Fibroblast of peridontal ligament (primary cell): ENCODE measurements around the gene P2RY11.
A peak's percentile ranks its signal among the peaks of the same experiment; 100 is the strongest.

Experiments used
- DNase-seq: peaks from one replicate; pipeline ENCODE4 v3.0.0-alpha.2; 2010; ENCODE audit errors: extremely low read depth

Gene P2RY11, protein sequence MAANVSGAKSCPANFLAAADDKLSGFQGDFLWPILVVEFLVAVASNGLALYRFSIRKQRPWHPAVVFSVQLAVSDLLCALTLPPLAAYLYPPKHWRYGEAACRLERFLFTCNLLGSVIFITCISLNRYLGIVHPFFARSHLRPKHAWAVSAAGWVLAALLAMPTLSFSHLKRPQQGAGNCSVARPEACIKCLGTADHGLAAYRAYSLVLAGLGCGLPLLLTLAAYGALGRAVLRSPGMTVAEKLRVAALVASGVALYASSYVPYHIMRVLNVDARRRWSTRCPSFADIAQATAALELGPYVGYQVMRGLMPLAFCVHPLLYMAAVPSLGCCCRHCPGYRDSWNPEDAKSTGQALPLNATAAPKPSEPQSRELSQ

DNA sequence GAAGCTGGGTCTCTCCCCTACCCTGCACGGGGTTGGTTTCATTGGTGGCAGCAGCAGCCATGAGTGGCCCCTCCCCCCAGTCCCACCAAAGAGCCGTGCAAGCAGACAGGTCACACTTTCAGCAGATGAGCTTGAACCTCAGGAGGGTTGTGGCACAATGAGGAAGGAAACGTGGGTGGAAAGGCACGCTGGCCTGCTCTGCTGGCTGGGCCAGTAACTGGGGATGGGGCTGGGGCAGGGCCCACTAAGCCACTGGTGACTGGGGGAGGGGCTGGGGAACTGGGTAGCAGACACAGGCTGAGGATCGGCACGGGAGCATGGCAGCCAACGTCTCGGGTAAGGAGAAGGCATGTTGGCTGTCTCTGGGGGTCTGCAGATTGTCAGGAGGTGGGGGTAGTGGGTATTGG lies at the start of gene P2RY11:
Gene P2RY11 (plus strand): TSS at position 289 of the 407 bp plus-strand sequence. CDS start 29 bp downstream, at position 318.
- DNase-seq, result no peak

DNA sequence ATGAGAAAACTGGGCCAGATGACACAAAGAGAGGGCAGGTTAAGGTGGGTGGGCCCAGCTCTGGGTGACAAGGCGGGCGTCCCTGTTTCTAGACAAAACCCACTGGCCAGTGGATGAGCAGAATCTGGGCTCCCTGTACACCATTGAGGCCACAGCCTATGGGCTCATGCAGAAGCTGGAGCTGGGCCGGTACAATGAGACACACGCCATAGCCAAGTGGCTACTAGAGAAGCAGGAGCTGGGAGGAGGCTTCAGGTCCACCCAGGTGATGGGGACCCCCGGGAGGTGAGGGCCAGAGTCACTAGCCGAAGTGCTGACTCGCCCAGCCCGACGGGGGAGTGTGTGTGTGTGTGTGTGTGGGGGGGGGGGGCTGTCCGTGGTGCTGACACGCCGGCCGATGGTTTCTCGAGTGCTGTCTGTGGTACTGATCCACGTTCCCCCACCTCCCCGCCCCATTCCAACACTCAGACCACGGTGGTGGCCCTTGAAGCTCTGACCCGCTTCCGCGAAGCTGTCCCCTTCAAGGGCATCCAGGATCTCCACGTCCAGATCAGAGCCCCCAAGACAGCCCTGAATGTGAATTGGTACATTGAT lies 49.7 kb upstream of the P2RY11 start:
- no peak for DNase-seq

DNA sequence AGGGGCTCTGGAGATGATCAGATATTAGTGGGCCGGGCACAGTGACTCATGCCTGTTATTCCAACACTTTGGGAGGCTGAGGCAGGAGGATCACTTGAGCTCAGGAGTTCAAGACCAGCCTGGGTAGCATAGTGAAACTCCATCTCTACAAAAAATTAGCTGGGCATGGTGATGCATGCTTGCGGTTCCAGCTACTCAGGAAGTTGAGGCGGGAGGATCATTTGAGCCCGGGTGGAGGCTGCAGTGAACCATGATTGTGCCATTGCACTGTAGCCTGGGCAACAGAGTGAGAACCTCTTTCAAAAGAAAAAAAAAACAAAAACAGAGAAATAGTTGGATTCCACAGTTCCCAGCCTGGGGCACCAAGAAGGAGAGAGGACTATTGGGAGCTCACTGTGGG lies 43.3 kb upstream of the P2RY11 start:
- DNase-seq, result no peak

DNA sequence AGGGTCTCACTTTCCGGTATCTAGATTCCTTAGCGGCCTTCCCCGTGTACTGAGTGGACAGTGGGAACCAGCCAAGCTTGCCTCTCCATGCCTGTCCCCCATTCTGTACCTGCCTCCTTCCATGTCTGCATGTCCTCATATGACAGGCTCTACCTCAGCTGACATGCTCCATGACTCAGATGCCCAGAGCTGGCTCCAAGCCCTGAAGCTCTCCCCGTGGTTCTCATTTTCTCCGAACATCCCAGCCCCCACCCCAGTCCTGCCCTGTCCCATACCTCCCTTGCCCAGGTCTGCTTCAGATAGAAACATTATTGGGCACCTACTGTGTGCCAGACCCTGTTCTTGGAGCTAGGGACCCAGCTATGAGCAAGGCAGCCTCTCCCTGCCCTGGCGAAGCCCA lies 42.4 kb upstream of the P2RY11 start:
- no peak for DNase-seq

DNA sequence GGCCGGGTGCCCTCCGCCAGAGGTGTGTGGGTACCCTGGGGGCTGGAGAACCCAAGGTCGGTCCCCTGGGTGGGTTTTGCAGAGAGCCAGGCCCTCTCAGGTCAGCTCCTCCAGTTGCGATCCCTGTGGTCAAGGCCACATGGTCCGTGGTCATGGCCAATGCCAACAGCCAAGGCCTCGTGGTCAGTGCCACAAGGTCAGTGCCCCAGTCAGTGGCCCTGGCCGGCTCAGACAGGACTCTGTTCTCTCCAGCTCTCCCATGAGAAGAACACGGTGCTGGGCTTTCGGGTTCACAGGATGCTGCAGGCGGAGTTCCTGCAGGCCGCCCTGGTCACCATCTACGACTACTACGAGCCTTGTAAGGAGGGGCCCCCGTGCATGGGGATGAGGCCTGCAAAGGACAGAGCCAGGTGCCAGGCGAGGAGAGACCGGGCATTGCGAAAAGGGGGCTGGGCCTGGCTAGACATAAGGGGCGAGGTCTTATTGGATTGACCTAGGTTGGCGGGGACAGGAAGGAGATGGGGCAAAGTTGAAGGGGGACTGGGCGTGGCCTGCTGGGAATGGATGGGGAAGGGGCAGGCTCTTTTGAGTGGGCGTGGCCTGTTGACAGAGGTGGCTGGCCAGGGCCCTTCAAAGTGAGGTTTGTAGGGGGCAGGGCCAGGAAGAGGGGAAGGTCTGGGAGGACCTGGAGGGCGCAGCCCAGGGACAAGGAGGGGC lies 40.6 kb upstream of the P2RY11 start:
- DNase-seq, result no peak

DNA sequence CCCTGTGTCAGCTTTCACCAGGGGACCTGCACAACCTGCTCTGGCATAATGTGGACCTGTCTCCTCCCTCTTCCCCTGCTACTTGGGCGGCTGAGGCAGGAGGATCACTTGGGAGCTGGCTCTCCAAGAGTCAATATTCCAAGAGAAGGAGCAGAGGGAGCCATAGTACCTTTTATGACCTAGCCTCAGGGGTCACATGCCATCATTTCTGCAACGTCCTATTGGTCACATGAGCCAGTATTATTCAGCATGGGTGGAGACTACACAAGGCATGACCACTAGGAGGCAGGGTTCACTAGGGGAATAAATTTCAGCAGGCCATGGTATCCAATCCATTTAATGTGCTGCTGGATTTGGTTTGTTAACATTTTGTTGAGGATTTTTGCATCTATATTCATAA lies 37.3 kb upstream of the P2RY11 start:
- peak; percentile 31 for DNase-seq

DNA sequence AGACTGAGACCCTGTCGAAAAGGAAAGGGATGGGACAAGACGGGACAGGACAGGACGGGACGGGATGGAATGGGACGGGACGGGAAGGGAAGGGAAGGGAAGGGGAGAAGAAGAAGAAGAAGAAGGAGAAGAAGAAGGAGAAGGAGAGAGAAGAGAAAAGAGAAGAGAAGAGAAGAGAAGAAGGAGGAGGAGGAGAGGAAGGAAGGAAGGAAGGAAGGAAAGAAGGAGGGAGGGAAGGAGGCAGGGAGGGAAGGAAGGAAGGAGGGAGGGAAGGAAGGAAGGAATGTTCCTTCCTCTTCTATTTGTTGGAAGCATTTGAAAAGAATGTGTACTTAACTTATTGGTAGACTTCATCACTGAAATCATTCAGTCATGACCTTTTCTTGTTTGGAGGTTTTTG lies 35.0 kb upstream of the P2RY11 start:
- no peak for DNase-seq

DNA sequence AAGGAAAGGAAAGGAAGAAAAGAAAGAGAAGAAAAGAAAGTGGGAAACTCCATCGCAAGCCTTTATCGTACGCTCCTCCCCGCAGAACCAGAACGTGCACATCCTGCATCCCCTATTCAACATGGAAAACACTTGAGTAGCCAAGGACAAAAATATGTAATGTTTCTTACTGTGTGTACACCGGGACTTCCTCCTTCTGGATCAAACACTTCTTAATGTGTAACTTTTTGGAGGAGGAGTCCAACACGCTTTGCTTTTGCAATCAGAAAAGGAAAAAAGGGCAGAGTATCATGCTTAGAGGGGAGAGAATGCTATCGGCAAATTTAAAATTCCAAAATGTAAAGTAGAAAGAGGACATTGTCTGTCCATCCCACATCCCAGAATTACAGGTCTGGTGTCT lies 33.2 kb upstream of the P2RY11 start:
- no peak for DNase-seq

DNA sequence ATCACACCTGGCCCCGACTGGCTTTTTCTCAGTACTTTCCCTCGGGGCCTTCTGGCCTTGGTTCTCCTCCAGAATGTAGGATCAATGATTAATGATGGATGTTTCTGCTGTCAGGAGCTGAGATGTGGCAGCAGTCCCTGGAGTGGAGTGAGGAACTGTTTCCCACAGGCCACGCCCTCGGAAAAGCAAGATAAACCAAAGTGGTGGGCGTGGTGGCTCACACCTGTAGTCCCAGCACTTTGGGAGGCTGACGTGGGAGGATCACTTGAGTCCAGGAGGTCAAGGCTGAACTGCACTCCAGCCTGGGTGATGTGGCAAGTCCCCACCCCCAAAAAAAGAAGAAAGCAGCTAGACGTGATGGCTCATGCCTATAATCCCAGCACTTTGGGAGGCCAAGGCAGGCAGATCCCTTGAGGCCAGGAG lies 32.5 kb upstream of the P2RY11 start:
- DNase-seq, result no peak

DNA sequence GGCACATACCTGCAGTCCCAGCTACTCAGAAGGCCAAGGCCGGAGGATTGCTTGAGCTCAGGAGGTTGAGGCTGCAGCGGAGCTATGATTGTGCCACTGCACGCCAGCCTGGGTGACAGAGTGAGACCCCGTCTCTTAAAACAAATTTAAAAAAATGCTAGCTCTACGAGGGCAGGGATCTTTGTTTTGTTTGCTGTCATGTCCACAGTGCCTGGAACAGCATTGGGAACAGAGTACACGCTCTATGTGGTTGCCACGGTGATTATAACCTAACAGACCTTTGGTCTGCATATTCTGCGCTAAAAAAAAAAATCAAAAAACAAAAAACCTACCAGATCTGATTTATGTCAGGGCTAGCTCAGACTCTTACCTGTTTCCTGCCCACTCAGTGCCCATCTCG lies 27.6 kb upstream of the P2RY11 start:
- DNase-seq, result no peak

DNA sequence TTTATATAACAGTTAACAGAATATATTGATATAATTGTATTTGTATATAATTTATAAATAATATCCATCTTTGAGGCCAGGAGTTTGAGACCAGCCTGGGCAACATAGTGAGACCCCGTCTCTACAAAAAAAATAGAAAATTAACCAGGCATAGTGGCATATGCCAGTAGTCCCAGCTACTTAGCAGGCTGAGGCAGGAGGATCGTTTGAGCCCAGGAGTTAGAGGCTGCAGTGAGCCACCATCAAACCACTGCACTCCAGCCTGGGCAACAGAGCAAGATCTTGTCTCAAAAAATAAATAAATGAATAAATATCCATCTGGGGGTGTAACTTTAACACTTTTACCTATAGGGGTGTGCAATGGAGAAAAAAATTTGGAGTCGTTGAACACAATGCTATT lies 26.7 kb upstream of the P2RY11 start:
- no peak for DNase-seq

DNA sequence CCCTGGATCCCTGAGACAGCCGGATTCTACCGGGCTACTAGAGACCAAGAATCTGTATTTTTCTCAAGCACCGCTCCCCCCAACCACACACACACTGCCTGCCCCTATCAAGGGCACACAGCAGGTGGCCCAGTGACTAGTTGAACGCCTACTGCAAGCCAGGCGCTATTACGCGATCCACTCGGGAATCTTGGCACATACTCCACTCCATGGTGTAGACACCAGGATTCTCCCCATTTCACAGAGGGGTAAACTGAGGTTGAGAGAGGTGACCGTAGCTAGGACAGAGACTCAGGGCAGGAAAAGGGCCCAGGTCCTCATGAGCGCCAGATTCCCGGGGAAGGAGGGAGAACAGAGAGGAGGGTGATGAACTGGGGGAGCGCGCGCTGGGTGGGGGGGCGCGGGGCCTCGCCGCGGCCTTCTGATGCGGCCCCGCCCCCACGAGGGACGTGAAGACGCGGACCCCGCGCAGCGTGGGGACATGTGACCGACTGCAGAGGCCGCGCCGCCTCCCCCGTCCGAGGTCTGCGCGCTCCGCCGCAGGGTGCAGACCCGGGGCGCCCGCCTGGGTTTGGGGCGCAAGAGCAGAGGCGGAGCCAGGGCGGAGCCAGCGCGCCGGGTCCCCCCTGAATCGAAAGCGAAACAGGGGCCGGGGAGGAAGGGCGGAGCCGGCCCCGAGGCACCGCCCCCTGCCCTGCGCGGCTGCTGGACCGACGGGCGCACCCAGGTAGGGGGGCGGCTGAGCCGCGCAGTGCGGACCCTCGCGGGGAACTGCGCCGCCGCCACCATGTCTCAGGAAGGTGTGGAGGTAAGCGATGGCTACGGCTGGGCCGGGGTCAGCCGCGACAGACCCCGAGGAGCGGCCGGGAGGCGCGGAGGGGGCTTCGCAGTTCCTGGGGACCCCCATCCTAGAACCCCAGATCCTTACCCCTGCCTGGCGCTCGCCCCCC lies 25.6 kb upstream of the P2RY11 start, which contains the start of gene SHFL:
Gene SHFL (plus strand): TSS at position 677 of the 950 bp plus-strand sequence. CDS start 111 bp downstream, at position 788.
- DNase-seq, result peak; percentile 55

DNA sequence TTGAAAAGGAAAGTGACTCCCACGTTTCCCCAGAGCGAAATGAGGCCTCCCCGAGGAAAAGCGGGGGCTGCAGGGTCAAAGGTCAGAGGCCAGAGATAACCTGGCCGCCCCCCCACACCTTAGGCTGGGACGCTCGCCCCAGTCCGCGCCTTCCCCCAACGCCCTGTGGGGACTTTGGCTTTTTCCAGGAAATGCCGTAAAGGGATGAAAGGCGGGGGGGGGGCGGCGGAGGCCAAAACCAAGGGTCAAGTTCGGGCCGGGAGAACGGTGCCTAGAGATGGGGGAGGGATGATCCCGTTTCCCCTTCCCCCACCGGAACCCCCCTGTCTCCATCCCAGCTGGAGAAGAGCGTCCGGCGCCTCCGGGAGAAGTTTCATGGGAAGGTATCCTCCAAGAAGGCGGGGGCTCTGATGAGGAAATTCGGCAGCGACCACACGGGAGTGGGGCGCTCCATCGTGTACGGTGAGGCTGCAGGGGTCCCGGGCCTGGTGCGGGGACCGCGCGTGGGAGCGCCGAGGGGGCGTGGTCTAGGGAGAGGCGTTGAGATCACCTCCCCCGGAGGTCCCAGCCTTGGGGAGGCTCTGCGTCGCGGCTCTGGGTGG lies 24.8 kb upstream of the P2RY11 start:
- no peak for DNase-seq

DNA sequence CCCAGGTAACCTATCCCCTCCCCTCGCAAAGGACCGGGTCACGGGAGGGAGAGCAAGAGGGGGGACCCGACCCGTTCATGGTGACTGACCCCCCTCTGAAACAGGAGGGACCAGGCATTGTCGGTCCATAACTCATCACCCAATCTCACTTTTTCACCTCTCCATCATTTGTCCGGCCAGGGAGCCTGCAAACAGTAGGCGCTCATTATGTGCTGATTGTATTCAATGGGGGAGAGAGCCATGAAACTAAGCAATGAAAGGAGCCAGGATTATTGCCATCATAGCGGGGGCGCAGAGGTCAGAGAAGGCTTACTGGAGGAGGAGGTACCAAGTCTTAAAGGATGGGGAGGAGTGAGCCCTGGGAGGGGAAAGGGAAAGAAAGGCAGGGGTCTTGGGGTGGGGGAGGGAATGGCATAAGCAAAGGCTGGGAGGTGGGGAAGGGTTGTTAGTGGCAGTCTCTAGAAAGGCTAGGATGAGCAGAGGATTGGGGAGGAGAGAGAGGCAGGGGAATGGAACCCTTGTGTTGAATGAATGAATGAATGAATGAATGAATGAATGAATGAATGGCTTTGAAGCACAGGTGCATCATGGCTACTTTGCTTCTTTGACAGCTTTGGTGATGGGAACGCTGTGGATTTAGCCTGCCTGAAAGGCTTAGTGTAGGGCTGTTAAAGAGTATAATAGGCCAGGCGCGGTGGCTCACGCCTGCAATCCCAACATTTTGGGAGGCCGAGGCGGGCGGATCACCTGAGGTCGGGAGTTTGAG lies 24.0 kb upstream of the P2RY11 start:
- DNase-seq, result no peak

DNA sequence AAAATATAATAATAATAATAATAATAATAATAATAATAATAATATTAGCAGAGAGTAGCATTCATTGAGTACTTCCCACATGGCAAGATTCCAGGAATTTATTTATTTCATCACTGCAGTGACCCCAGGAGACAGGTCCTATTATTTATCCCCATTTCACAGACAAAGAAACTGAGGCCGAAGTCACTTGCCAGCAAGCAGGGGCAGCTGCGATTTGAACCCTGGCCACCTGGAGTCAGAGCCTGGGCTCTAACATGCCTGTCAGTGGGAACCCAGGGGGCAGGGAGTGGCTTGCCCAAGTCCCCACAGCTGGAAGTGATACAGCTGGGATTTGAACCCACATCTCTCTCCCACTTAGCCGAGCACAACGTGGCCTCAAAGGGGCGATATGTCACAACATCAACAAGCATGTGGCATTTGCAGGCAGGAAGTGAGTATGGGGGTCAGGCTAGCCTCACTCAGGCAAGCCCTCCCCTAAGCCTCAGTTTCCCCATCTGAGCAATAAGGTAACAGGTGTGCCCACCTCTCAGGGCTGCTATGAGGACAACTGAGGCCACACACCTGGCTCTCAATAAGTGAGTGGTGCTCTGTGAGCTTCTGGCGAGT lies 22.4 kb upstream of the P2RY11 start:
- no peak for DNase-seq

DNA sequence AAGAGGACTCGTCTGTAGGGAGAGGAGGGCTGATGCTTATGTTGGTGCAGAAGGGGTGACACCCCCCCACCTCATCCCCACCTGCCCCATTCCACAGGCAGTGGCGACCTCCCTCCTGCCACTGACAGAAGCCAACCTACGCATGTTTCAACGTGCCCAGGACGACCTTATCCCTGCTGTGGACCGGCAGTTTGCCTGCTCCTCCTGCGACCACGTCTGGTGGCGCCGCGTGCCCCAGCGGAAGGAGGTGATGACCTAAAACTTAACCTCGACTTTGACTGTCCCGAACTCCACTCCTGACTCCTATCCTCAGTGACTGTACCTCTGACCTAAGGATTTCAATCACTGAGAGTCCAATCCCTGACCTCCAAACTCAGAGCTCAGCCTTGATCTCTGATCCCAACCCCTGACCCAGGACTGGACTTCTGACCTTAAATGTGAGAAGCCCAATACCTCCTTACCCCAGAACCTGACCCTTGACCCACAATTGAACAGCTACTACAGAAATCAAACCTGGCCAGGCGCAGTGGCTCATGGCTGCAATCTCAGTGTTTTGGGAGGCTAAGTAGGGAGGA lies 21.6 kb upstream of the P2RY11 start:
- DNase-seq, result no peak

DNA sequence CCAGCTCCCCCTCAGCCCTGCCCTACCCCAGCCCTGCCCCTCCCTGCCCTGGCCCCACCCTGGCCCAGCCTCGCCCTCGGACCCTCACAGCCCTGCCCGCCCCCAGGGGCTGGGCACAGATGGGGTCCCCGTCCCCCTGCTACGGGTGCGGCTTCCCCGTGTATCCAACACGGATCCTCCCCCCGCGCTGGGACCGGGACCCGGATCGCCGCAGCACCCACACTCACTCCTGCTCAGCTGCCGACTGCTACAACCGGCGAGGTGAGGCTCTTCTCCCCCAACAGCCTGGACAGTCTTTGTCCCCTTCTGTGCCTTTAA lies 20.2 kb upstream of the P2RY11 start:
- no peak for DNase-seq

DNA sequence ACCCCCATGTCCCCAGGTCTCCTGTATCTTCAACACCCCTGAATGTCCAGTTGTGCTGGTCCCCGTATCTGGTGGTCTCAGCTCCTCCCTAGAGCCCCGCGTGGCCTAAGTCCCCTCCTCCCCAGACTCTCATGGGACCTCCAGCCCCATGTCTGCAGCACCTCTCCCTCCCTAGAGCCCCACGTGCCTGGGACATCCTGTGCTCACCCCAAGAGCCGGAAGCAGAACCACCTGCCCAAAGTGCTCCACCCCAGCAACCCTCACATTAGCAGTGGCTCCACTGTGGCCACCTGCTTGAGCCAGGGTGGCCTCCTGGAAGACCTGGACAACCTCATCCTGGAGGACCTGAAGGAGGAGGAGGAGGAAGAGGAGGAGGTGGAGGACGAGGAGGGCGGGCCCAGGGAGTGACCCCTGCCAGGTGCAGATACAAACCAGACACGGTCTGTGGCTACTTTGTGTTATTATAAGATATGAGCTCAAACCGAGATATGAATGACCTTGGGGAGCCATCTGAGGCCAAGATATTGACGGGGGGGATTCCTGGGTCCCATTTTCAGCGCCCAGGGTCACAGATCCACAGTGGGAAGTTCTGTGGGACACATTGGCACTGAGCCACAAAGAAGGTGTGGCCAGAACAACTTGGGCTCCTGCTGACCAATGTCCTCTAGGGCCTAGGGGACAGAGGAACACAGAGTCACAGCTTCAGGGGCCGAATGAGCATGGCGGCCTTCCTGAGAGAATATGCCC lies 19.4 kb upstream of the P2RY11 start:
- DNase-seq, result no peak

DNA sequence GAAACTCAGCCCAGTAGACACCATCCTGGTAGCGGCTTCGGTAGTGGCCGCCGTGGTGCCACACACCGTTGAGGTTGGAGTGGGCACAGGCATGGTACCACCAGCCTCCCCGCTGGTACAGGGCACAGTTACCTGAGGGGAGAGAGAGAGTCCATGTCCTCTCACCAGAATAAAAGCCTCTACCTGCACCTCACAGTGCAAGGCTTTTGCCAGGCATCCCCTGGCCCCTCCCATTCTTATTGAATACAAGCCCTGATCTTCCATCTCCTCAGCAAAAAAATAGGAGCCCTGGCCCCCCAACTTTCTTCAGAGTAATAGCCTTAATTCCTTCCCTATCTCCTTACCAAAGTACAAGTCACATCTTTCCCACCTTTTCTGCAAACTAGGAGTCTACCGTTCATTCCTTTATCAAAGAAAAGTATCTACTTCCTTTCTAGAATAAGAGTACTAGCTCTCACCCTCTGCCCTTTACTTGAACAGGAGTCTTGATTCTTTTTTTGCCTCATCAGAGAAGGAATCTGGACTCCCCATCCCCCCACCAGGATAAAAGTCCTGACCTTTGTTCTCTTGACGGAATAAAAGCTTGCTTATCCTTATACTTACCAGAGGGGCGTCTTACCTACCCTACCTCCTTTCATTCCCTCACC lies 18.7 kb upstream of the P2RY11 start:
- no peak for DNase-seq
